NCI-H2227 (cell line): ENCODE measurements around the gene UVSSA.
"Not testable (repeated sequence)": the region's sequence is repeated elsewhere in the genome, so short reads cannot be mapped to it uniquely, and the experiment has no call there.

ENCODE experiments used
- DNase-seq: peaks from one replicate; lab custom pipeline; 2025; ENCODE audit not compliant: unreplicated experiment; lab: John Stamatoyannopoulos, UW

Gene UVSSA

DNA sequence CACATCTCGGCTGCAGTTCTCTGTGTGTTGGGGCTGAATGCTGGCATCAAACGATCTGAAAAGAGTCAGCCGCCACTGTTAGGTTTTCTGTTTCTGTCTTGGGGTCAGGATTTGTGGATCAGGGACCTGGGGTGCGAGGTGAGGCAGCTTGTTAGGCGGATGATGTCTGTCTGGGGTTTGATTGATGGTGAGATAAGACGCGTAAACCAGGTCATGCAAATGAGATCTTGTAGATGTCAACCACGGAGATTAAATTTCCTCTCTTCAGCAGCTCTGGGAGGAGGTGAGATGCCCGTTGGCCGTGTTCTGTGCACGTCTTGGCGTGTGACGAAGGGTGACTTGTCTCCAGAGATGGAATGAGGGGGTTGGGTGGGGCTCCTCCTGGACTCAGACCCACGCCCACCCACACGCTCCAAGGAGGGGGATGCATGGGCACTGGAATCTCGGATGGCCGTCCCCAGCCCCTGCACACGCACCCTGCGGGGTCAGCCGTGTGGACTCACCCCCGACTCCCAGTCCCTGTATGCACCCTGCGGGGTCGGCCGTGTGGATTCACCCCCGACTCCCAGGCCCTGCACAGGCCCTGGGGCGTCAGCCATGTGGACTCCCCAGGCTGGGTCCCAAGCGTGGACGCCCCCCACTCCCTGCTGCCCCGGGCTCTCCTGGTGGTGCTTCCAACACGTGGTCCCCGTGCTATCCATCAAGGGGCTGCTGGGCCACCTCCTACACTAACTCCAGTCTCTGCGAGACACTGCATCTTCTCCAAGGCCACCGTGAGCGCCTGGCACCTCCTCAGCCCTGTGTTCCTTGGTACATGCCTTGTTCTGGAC, 16.0 kb upstream of the UVSSA start:
- DNase-seq, result no peak

DNA sequence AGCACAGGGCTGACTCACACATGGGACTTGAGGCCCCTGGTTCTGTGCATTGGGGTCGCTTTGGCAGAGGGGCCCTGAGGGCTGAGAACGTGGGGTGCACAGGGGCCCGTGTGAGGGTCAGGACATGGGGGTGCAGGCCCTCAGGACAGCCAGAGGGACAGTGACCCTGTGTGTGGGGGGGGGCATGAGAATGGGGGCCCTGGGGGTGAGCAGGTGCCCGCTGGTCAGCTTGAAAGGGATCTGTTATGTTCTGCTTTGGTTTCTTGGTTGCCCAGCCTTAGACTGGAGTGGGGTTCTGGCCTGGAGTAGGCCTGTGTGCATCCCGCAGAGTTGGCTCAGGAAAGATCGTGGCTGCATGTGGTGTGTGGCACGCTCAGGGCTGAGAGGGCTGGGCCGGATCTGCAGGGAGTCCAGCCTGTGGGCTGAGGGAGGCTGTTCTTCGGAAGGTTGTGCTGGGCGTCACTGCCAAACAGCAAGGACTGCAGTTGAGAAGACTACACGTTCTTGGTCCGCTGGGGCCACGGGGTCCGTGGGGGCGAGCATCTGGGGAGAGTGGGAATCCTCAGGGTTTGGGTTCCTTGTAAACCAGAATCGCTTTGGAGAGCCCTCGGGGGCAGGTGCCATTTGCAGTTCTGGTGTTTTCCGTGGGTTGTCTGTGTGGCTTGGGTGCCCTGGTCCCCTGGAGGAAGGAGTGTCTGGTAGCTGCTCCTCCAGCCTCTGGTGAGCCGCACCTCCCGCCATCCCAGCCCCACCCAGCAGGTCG, 15.2 kb upstream of the UVSSA start:
- no peak for DNase-seq

DNA sequence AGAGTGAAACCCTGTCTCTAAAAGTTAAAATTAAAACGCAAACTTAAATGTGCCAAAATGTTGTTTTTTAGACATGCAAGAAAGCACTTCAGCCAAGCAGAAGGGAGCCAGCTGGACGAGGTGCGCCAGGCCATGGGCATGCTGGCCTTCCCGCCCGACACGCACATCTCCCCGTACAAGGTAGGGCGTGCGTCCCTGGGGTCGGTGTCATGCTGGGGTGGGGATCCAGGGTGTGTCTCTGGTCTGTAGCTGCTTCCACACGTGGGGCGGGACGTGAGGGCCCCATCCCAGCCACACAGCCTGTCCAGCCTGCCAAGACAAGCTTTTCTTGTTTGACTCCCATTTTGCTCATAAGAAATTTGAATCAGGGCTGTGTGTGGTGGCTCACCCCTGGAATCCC, 14.3 kb upstream of the UVSSA start:
- DNase-seq, result no peak

DNA sequence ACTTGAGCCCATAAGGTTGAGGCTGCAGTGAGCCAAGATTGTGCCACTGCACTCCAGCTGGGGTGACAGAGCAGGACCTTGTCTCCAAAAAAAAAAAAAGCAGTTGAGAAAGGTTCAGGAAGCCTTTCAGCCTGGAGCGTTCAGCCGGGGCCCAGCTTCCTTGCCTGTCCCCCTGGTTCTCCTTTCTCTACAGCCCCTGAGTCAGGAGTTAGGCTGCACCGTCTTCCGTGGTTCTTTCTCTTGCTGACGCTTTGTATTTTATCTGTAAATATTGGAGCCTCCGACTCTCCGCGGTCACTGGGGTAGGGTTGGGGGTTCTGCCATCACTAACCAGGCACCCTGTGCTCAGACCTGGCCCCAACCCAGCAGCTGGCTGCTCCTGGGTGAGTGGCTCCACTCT, 13.8 kb upstream of the UVSSA start:
- DNase-seq, result no peak

DNA sequence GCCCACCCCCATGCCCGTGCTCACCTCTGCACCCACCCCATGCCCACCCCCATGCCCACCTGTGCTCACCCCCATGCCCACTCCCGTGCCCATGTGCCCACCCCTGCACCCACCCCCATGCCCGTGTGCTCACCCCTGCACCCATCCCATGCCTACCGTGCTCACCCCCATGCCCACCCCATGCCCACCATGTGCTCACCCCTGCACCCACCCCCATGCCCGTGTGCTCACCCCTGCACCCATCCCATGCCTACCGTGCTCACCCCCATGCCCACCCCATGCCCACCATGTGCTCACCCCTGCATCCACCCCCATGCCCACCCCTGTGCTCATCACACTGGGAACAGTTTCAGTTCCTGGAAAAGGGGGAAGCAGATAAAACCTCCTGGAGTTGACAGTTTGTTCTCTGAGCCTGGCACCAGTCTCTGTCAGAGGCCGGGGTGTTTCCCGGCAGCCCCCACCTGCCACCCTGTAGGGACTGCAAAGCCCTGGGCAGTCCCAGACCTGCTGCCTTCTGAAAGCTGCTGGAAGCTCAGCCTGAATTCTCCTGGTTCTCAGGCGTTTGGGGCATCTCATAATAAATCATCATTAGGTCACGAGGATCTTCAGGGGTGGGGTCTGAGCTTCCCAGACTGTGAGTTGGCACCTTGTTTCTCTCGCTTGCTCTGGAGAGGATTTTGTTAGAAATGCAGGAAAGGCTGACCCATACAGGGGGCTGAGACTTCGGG, 13.0 kb upstream of the UVSSA start:
- DNase-seq, result not testable (repeated sequence)

DNA sequence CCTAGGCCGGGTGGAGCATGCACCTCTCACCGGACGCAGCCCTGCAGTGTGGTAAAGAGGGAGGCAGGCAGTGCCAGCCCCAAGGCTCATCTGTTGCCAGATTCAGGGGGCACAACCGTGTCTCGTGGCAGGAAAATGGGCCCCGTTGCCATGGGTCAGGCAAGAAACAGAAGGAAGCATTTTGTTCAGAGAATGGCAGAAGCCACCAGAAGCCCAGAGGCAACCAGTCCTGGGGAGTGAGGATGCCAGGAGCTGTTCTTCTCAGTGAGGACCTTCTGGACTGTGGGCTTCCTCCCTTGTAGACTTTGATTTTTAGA, 12.5 kb upstream of the UVSSA start:
- DNase-seq, result no peak

DNA sequence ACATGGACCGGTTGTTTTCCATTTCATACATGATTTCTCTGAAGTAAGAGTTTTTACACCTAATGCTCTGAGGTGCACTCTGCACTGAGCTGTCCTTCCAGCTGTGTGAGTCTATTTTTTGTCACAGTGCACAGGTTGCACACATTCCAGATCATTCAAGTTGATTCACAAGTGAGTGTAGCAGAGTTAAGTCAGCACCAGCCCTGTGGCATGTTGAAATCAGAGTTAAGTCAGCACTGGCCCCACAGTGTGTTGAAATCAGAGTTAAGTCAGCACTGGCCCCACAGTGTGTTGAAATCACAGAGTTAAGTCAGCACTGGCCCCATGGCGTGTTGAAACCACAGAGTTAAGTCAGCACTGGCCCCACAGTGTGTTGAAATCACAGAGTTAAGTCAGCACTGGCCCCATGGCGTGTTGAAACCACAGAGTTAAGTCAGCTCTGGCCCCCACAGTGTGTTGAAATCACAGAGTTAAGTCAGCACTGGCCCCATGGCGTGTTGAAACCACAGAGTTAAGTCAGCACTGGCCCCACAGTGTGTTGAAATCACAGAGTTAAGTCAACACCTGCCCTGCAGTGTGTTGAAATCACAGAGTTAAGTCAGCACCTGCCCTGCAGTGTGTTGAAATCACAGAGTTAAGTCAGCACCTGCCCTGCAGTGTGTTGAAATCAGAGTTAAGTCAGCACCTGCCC, 11.7 kb upstream of the UVSSA start:
- not testable (repeated sequence) for DNase-seq

DNA sequence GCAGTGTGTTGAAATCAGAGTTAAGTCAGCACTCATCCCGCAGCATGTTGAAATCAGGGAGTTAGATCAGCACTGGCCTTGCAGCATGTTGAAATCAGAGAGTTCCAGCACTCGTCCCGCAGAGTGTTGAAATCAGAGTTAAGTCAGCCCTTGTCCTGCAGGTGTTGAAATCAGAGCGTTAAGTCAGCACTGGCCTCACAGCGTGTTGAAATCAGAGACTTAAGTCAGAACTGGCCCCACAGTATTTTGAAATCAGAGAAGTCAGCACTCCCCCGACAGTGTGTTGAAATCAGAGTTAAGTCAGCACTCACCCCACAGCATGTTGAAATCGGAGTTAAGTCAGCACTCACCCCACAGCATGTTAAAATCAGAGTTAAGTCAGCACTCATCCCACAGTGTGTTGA, 10.9 kb upstream of the UVSSA start:
- DNase-seq, result no peak

DNA sequence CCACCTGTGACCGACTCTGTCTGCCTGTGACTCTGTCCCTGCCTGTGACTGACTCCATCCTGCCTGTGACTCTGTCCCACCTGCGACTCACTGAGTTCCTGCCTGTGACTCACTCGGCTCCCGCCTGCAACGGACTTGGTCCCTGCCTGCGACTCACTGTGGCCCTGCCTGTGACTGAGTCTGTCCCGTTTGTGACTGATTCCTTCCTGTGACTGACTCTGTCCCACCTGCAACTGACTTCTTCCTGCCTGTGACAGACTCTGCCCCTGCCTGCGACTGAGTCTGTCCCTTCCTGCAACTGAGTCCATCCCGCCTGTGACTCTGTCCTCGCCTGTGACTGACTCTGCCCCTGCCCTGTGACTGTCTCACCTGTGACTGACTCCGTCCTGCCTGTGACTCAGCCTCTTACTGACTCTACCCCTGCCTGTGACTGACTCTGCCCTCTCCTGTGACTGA, 9.6 kb upstream of the UVSSA start:
- DNase-seq, result no peak

DNA sequence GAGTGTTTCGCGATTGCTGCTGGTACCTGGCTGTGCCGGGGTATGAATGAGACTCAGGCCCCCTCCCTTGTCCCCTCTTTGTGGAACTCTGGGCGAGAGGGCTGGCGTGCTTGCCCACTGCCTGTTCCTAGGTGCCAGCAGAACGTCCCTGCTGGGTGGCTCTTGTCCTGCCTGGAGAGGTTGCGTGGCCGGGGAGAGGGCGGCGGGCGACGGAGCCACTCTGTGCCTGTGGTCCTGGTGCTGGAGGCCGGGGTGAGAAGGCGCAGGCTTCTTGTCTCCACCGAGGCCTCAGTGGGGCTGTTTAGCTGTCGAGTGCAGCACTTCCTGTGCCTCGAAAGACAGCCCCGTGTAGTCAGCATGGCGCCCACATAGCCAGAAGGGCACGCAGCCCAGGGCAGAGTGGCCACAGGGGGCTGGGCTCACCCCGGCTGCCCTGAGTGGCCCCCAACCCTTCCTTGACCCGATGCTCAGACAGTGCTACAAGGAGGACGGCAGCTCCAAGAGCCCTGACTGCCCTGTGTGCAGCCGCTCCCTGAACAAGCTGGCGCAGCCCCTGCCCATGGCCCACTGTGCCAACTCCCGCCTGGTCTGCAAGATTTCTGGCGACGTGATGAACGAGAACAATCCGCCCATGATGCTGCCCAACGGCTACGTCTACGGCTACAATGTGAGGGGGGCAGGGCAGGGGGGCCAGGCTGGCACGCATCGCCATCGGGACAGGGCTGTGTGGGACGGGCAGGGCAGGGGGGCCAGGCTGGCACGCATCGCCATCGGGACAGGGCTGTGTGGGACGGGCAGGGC, 8.9 kb upstream of the UVSSA start:
- DNase-seq, result no peak

DNA sequence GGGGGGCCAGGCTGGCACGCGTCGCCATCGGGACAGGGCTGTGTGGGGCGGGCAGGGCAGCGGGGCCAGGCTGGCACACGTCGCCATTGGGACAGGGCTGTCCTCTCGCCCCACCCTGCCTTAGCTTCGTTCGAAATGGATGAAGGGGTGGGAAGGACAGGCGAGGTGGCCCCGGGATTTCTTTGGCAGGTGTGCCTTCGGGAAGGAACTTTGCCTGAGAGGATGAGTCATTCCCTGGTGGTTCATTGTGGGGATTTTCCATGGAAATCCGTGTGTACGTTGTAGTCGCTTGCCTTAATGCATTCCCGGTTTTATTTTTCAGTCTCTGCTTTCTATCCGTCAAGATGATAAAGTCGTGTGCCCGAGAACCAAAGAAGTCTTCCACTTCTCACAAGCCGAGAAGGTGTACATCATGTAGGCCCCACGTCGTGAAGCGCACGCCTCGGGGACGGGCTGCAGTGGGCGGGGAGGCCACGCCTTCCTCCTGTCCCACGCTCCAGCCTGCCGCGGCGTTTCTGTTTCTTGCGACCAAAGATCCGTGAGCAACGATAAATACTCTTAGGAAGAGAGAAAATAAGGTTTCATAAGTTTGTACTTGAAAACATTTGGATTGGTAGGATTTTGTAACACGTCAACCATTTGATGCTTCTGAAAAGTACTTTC, 8.1 kb upstream of the UVSSA start:
- DNase-seq, result no peak

DNA sequence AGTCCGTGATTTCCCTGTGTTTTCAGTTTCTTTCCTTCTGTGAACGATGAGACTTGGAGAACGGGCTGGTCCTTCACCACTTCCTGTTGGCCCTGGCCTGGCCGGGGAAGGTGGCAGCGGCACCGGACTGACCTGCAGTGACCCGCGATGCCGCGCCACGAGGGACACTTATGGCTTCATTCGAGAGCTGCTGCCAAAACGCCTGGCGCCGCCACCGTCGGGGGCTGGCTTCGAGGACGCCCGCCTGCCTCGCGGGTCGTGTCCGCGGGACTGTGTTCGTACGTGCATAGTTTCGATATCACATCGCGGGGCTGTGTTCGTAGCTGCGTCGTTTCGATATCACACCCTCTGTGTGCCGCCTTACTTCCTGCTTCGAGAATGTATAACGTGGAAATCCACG, 7.5 kb upstream of the UVSSA start:
- no peak for DNase-seq

DNA sequence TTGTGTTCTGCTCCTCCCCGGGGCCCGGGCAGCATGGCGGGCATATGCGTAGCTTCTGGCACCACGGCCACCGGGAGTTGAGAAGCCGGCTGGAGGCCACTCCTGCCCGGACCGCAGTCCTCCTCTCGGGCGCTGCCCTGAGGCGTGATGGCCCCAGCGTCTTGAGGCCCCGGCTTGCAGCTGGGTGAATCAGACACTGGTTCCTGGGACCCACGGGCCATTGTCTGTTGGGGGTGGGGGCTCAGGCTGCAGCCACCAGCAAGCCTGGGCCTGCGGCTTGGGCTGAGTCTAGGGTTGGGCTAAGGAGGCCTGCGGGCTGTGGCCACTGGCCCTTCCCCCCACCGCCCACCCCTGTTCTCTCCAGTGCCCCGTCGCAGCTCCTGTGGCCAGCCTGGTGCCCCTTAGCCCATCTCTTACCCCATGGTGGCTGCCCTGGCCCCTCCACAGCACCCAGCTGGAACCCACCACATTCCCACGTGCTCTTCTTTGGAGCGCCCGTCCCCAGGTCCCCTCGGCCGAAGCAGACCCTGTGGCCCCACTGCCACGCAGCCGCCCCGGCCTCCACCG, 6.7 kb upstream of the UVSSA start:
- no peak for DNase-seq

DNA sequence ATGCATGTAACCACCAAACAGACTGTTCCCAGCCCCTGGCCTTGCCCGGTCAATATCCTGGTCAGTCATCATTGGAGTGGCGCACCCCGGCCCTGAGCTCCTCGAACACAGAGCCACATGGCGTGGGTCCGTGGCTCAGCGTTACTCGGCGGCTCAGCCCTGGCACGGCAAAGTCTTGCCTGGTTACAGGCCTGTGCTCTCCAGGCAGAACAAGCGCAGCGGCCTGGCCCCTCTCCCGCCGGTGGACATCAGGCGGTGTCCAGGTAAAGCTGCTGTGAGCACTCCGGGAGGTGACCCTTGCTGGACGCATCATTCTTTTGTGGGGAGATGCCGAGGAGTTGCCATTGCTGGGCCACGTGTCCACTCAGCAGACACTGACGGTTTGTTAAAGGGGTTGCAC, 6.1 kb upstream of the UVSSA start:
- DNase-seq, result no peak

DNA sequence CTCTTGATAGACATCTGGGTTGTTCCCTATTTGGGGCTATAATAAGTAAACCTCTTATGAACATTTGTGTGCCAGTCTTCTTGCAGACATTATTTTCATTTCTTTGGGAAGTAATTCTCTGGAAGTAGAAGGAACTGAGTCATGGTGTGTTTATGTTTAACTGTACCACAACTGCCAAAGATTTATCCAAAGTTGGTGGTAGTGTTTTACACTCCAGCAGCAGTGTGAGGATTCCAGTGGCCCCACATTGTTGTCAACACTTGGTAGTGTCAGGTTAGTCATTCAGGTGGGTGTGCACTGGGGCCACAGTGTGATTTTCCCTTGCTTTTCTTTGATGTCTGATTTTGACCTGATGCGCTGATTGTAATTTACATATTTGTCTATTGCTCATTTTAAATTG, 5.0 kb upstream of the UVSSA start:
- DNase-seq, result no peak

DNA sequence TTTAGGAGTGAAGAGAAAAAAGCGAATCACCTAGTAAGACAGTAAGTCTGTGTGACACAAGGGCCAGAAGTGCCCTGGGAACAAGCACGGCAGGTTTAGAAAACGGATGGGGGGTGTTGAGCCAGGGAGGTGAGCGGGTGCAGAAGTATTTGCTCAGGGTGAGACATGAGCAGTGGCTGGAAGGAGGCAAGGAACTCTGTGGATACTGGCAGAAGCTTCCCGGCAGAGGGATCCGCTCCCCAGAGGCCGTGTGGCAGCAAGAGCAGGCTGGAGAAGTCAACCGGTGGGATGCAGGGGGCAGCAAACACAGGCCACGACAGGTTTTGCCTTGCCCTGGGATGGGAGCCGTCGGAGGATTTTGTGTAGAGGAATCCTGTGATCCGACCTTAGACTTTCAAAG, 2.3 kb upstream of the UVSSA start:
- DNase-seq, result no peak

DNA sequence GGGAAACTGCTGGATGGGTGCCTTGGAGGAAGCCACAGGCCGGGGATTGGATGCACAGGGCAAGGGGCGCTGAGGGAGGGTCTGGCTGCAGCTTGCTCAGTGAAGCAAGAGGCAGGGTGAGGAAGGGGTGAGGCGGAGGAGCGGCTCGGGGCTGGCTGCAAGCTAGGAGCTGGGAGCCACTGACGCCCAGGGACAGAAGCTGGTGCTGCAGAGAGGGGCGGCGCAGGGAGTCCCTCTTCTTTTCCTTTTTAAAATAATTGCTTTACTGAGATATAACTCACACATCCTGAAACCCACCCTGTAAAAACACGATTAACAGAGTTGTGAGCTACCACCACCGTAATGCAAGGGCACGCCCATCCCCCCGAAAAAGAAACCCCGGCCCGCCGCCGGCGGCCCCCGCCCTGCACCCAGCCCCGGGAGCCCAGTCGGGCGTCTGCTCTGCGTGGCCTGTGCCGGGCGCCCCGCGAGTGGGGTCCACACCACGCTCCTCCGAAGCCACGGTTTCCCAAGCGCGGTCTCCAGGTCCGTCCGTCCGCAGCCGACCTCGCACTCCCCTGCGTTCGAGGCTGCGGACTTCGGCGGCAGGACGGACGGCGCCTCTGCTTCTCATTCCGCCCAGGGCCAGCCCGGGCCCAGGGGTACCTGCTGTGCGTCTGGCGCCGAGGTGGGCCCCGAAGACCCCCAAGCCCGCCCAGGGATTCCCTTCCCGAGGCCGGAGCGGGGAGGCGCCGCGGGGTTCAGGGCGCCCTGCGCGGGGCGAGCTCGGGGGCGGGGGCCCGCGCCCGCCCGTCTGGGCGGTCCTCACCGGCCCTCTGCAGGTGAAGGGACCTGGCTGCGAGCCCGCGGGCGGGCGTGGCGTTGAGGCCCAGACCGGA, 866 bp upstream of the UVSSA start:
- DNase-seq, result peak; percentile 62

DNA sequence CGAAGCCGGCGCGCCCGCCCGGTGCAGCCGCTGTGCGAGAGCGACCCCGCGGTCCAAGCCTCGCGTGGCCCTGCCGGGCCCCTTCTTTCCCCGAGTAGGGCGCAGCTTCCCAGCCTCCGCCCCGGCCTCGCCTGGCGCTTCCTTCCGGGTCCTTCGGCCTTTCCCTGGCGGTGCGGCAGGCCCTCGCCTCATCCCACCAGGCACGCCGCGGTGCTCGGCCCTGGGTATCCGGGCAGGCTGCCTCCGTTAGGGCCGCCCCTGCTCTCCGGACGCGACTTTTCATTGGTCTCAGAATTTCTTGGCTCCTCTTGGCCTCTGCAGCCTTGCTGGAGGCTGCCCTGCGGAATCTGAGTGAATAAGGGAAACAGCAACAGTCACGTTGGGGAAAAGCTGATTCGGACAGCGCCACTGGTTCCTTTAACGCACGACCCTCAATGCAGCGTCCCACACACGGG, 429 bp downstream of the UVSSA start:
- DNase-seq, result peak; percentile 76
